Hematopoietic multipotent progenitor cell treated with erythropoietin and hydrocortisone succinate and interleukin-3 and kit ligand, for 4 days (in vitro differentiated cells): ENCODE data around the gene GNAI2.
A peak's percentile ranks its signal among the peaks of the same experiment; 100 is the strongest.

Experiments
- DNase-seq: peaks from one replicate; pipeline ENCODE4 v3.0.0-alpha.2; 2015

The GNAI2 gene

DNA sequence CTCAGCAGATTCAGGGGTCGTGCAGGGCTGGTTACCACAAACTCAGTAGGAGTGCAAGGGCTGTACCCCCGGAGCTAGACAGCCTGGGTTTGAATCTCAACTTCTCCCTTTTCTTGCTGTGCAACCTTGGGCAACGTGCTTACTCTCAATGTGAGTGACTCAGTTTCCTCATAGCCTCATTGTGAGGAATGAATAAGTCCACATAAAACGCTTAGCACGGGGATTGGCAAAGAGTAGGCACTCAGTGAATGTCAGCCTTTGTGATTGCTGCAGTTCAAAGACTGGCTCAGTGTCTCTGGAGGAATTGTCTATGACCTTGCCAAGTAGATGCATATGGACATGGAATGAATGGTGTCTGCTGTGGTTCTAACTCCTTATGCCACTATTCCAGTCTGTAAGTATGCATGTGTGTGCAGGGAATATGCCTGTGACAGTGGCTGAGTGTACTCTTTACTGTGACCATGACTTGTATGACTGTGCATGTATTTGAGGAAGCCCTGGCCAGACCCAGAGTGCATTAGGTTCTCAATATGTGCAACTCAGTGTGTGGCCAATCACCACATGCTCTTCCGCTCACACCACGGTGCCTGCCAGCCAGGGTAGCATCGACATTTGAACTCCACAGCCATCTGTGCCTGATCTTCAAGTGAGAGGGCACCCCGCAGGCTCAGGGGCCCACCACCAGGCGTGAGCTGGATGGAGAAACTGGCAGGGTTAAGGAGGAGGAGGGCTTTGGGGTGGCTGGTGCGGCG lies 64.1 kb downstream of the GNAI2 start:
- peak; percentile 86 for DNase-seq

DNA sequence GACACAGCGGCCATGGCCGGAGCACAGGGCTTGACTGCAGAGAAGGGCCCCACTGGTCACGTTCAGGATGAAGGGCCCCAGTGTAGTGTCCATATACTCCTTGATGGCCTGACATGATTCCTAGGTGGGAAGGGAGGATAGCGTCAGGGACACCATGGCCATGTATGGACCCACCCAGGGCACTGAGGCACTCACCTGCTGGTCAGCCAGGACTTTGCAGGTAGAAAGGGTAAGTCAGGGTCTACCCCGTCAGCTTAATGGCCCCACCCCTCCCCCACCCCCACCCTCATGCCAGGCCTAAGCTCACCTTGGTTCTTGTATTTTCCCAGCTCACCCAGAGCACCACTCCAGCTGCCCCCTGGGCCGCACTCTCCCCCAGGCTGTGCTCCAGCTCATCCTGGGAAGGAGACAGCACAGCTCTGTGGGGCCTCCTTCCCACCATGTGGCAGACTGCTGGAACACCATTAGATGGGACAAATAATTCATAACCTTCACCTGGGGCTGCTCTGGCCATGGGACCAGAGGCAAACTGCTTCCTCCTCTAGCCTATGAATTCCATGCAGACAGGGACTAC lies 64.8 kb downstream of the GNAI2 start:
- no peak for DNase-seq

DNA sequence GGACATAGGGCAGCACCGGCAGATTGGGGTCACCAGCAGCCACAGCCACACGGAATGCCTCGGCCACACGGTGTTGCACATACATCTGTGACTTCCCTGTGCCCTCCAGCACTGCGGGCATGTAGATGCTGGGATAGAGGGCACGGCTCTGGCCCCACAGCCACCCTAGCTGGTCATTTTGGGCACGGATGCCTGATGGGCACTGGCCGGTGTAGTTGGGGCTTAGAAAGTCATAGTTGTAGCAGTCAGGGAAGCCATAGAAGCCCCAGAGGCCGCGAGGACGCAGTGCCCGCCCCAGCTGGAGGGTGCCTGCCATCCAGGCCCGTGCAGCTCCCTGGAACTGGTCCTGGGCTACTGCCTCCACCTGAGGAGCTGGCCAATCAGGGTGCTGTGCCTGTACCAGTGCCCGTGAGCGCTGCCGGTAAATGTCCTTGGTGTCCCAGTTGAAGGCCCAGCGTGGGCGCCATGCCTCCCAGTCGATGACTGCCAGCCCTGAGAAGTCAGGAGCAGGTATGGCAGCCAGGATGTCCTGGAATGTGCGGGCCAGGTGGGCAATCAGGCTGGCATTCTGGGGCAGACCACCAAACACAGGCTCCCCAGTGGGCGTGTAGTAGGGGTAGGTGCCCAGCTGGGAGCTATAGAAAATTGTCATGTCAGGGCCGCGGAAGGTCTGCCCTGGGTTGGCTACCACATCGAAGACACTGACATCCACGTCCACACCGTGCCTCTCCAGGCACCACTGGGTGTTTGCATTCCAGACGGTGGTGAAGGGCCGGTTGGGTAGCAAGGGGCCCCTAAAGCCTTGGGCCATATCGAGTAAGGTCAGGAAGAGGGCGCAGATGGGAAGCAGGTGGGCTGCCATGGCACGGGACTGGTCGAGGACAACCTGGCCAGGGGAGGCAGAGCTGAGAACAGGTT lies 66.3 kb downstream of the GNAI2 start:
- DNase-seq: no peak

DNA sequence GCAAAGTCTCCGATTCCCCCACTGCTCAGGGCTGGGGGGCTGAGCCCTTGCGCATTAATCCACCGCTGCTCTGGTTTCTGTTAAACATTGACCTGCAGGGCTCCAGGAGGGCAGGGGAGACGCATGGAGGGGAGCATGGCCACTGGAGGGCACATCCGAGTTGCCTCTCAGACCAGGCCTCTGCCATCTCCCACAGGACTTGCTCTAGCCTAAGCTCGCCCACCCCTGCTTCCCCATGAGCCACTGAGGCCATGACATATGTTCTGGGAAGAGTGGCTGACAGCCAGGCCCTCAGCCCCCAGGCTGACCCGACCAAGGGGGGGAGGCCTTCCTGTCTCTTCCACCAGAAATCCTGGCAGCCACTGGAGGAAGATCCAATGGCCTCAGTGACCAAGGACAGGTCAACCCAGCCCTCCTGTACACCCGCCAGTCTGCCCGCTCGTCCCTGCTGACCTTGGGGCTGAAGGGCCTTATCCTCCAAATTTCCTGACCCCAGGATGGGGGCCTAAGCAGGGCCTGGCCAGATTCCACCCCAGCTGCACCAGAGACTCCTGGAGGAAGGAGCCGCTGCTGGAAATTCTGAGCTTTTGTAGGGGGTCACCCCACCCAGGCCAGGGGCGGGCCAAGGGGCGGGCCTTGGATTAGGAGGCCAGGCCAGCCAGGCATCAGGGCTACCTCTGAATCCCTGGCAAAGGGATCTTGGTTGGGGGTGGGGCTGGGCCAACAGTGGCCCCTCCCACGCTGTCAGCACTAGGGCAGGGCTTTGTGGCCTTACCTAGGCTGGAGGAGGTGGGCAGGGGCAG lies 67.2 kb downstream of the GNAI2 start, which contains the start of gene HYAL1:
Gene HYAL1 (minus strand): TSS at position 562 of the 803 bp plus-strand sequence. CDS start 618 bp downstream, outside the sequence.
- peak; percentile 63 for DNase-seq

DNA sequence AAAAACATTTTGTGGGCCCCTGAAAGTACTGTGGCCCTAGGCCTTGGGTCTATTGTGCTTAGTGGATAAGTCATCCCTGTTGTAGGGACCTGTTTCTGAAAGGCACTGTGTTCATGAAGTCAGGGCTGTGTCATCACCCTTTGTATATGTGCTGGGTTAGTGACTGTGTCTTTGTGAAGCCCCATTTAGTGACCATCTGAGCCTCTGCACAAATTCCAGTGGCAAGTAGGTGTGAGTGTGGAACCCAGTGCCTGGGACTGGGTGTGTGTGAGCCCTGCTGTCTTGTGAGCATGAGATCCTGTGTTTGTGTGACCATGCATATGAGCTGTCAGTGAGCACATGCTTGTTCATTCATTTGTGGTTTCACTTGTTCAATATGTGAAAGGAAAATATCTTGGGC lies 68.6 kb downstream of the GNAI2 start:
- no peak for DNase-seq
